GM12878 (cell line): ENCODE results near the gene ZMYND10. TPM values are rescaled to one million over a fixed set of nuclear protein-coding genes. Genes with fewer than 3 reads are reported as not detected.

Source experiments
- ATAC-seq: fragments of 200-7000 bp; cut with Tn5 transposase; 3 replicates; pipeline ENCODE4 v1.9.1; 2020; ENCODE audit warnings: mild to moderate bottlenecking, moderate library complexity
- BruUV-seq: library from RNA; stranded (reverse); fragments of 400-500 nt; replicated peaks from 2 replicates; lab custom pipeline; 2021; lab: Mats Ljungman, UMichigan
- CTCF ChIA-PET: fragments of 300-600 bp; sonication (Branson Sonifier 250); formaldehyde crosslinking; extraction: SDS; loops from one replicate; lab custom pipeline; 2021; ENCODE audit warnings: inconsistent platforms; lab: Yijun Ruan, JAX
- POLR2A ChIA-PET: fragments of 350-600 bp; formaldehyde crosslinking; extraction: SDS; loops from one replicate; lab custom pipeline; 2021; ENCODE audit warnings: inconsistent platforms; lab: Charles Lee
- RAD21 ChIA-PET: fragments of 300-600 bp; sonication (Branson Sonifier 250); formaldehyde crosslinking; loops from one replicate; lab custom pipeline; 2023; ENCODE audit warnings: antibody characterized with exemption; ENCODE audit not compliant: unreplicated experiment; lab: Charles Lee
- SMC1A ChIA-PET: fragments of 300-600 bp; sonication (Branson Sonifier 250); formaldehyde crosslinking; loops from one replicate; lab custom pipeline; 2023; ENCODE audit not compliant: unreplicated experiment, uncharacterized antibody; lab: Charles Lee
- DNase-seq: peaks from one replicate; pipeline ENCODE4 v3.0.0-alpha.2; 2011; ENCODE audit warnings: low read depth, low spot score
- FAIRE-seq: peaks from 3 replicates; lab custom pipeline; 2011; peaks lifted over from hg19 to GRCh38; lab: Jason Lieb, UNC
- H2AFZ ChIP-seq: 2 replicates; pipeline ENCODE4 v1.6.0; 2011; ENCODE audit warnings: low read depth, low read length, control low read depth; ENCODE audit not compliant: control insufficient read depth
- H3K27ac ChIP-seq: 2 replicates; pipeline ENCODE4 v1.5.1; 2011; ENCODE audit warnings: control low read depth; ENCODE audit not compliant: control insufficient read depth, insufficient read depth
- H3K27me3 ChIP-seq, 2 experiments: replicated peaks in 1 of 2; 2 replicates each; pipeline versions ENCODE4 v1.6.0 to v1.6.1; 2011; ENCODE audit warnings: low read length in 1 of 2; ENCODE audit not compliant: control insufficient read depth in 2 of 2, insufficient read depth in 2 of 2
- H3K36me3 ChIP-seq, 2 experiments: 2 replicates each; pipeline ENCODE4 v1.5.1; 2011; ENCODE audit warnings: low read length in 1 of 2; ENCODE audit not compliant: control insufficient read depth in 2 of 2, insufficient read depth in 2 of 2
- H3K4me1 ChIP-seq: 2 replicates; pipeline ENCODE4 v1.6.1; 2011; ENCODE audit warnings: mild to moderate bottlenecking, low read length, moderate library complexity, mixed read lengths; ENCODE audit not compliant: control insufficient read depth, insufficient read depth
- H3K4me2 ChIP-seq: 2 replicates; pipeline ENCODE4 v1.6.0; 2011; ENCODE audit warnings: control low read depth; ENCODE audit not compliant: control insufficient read depth, insufficient read depth
- H3K4me3 ChIP-seq: fragments of 200-600 bp; sonication (generic); 2 replicates; pipeline ENCODE4 v1.5.1; 2016
- H3K79me2 ChIP-seq: 2 replicates; pipeline ENCODE4 v1.6.0; 2011; ENCODE audit warnings: low read length; ENCODE audit not compliant: control insufficient read depth, insufficient read depth
- H3K9ac ChIP-seq: 2 replicates; pipeline ENCODE4 v1.8.0; 2011; ENCODE audit warnings: low read length, control low read depth, mixed read lengths; ENCODE audit not compliant: control insufficient read depth, insufficient read depth
- H3K9me3 ChIP-seq: replicated peaks from 3 replicates; pipeline ENCODE4 v1.5.1; 2011; ENCODE audit warnings: mild to moderate bottlenecking, low read length; ENCODE audit not compliant: control insufficient read depth, insufficient read depth
- H4K20me1 ChIP-seq: 2 replicates; pipeline ENCODE4 v1.6.0; 2011; ENCODE audit not compliant: control insufficient read depth, insufficient read depth
- CHD2 ChIP-seq: IDR thresholded peaks from 2 replicates; pipeline ENCODE4 v1.6.1; 2011; ENCODE audit warnings: low read depth, low read length, improper control_type of control experiment, borderline replicate concordance
- POLR2A ChIP-seq: IDR thresholded peaks from 2 replicates; pipeline ENCODE4 v1.6.1; 2011; ENCODE audit warnings: low read depth, mild to moderate bottlenecking, low read length
- ZBED1 ChIP-seq: IDR thresholded peaks from 2 replicates; pipeline ENCODE4 v1.6.1; 2016; ENCODE audit warnings: borderline replicate concordance
- WGBS: methylation state at CpG from one replicate; pipeline ENCODE4 v1.1.6; 2016; ENCODE audit warnings: low lambda C conversion rate; ENCODE audit not compliant: insufficient replicate concordance, insufficient coverage; ENCODE audit errors: missing lambda C conversion rate; 5-methylcytosine and 5-hydroxymethylcytosine counted together
- in situ Hi-C: fragments of 300-500 bp; cut with MboI; formaldehyde crosslinking; loops from 9 replicates; pipeline ENCODE4 v1.14.3; 2018; ENCODE audit warnings: mixed read lengths
- intact Hi-C: fragments of 100-400 bp; cut with micrococcal nuclease; formaldehyde crosslinking; loops from one replicate; pipeline ENCODE4 v1.14.2; 2022; ENCODE audit not compliant: unreplicated experiment
- polyA plus RNA-seq, 11 experiments: library from polyadenylated mRNA; depleted of rRNA in 4 of 11; unstranded in 6 of 11; stranded (reverse) in 5 of 11; fragments of >200 nt; fragmentation: Nextera tagmentation in 4 of 11; fragmentation: Illumina TruSeq in 1 of 11; extraction: Ambion mirVana in 4 of 11; extraction: Trizol in 1 of 11; gene quantifications; 1 replicate in 1 of 11; 2 replicates in 10 of 11; pipeline versions ENCODE4 v1.2.1 to v1.2.3, GENCODE V29; 2011 to 2016; ENCODE audit warnings: inconsistent platforms in 2 of 11, missing spikeins in 2 of 11, low read depth in 1 of 11
- total RNA-seq, 4 experiments: library from RNA; depleted of rRNA in 3 of 4; stranded (reverse); fragments of >200 nt in 3 of 4; fragmentation: Illumina TruSeq in 1 of 4; extraction: Trizol in 1 of 4; gene quantifications; 2 replicates each; pipeline versions ENCODE4 v1.2.1 to v1.2.3, GENCODE V29; 2013 to 2021
- TF ChIP-seq, protein P1 (sequence below): fragments of 450-650 bp; IDR thresholded peaks from 2 replicates; pipeline ENCODE4 v1.6.1; 2017; ENCODE audit warnings: borderline replicate concordance
- TF ChIP-seq, protein P2 (sequence below): fragments of 450-650 bp; formaldehyde crosslinking; IDR thresholded peaks from 2 replicates; pipeline ENCODE4 v1.4.0; 2020; ENCODE audit warnings: mild to moderate bottlenecking, moderate library complexity

Gene ZMYND10
- total and polyA plus RNA-seq, 10 of the 15 experiments (the other 5 are each of a cell fraction or from before 2014, with no cell fraction given) = 0.11 to 1.0 (median 0.37) TPM

DNA sequence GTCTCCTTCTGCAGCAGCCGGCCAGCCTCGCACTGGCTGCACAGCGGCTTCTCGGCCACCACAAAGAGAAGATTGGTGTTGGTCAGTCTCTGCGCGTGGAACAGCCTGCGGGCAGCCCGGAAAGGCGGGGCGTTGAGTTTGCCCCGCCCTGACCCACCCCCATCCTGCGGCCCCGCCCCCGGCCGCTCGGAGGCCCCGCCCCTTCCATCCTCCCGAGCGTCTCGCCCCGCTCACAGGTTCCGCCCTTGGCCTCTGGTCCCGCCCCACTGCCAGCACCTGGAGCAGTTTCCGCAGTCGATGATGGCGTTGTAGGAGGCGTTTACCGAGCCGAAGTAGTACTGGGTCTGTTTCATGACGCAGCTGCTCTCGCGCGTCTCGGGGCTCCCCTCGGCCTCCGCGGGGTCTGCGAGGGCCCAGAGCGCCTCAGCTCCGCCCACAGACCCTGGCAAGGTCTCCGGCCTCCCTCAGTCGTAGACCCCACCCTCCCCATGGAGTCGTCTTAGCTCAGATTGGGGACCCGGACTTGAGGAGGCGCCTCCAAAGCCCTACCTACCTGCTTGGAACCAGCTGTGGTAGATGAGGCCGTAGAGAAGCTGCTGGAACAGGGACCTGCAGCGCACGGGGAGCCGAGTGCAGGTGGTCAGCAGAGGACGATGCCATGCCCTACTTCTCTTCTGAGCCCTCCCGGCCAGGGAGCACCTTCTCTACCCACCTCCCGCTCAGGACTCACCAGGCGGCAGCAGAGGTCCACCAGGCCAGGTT, 19.7 kb upstream of the ZMYND10 start:
- Histone ChIP-seq H3K4me2 (peak overlapping the region; percentile 100), H3K36me3 (no peaks in the 10 kb centered on the region), H3K9ac (peak overlapping the region; percentile 53; the same call in 1 of the 2 replicates), H3K27ac (no peak overlapping the region), H3K9me3 (no peaks in the 10 kb centered on the region), H4K20me1 (no peaks in the 10 kb centered on the region), H2AFZ (peak overlapping the region; percentile 89), H3K79me2 (no peaks in the 10 kb centered on the region), H3K4me1 (peaks cover 5% of the 10 kb centered on the region; the same call in 1 of the 2 replicates), H3K27me3 (no peaks in the 10 kb centered on the region; a peak in 2 of 4 replicates), H3K4me3 (peak overlapping the region; percentile 70)
- ChIA-PET SMC1A (no interaction called here), POLR2A (interaction anchor here (0.6 to 1.1 kb wide), 3 partner anchors 9 to 16 kb away, joined by 3 read pairs; partner anchors contain the start of genes CYB561D2 and NPRL2), CTCF (interaction anchor here (1.4 kb wide), 1 partner anchor 15 kb away, joined by 4 read pairs; the partner anchor contains the start of genes CYB561D2 and NPRL2), RAD21 (no interaction called here)
- ATAC-seq (peak; percentile 97), FAIRE-seq (peak; percentile 89), DNase-seq (no peak)
- intact Hi-C loops (no loop called here), in situ Hi-C loops (no loop called here)
- BruUV-seq = no TSS peak
- peak; percentile 16; the same call in 1 of the 2 replicates for TF ChIP-seq CHD2
- TF ChIP-seq POLR2A = peak; percentile 68
- TF ChIP-seq, protein P1, sequence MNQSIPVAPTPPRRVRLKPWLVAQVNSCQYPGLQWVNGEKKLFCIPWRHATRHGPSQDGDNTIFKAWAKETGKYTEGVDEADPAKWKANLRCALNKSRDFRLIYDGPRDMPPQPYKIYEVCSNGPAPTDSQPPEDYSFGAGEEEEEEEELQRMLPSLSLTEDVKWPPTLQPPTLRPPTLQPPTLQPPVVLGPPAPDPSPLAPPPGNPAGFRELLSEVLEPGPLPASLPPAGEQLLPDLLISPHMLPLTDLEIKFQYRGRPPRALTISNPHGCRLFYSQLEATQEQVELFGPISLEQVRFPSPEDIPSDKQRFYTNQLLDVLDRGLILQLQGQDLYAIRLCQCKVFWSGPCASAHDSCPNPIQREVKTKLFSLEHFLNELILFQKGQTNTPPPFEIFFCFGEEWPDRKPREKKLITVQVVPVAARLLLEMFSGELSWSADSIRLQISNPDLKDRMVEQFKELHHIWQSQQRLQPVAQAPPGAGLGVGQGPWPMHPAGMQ = no peak
- TF ChIP-seq, protein P2, sequence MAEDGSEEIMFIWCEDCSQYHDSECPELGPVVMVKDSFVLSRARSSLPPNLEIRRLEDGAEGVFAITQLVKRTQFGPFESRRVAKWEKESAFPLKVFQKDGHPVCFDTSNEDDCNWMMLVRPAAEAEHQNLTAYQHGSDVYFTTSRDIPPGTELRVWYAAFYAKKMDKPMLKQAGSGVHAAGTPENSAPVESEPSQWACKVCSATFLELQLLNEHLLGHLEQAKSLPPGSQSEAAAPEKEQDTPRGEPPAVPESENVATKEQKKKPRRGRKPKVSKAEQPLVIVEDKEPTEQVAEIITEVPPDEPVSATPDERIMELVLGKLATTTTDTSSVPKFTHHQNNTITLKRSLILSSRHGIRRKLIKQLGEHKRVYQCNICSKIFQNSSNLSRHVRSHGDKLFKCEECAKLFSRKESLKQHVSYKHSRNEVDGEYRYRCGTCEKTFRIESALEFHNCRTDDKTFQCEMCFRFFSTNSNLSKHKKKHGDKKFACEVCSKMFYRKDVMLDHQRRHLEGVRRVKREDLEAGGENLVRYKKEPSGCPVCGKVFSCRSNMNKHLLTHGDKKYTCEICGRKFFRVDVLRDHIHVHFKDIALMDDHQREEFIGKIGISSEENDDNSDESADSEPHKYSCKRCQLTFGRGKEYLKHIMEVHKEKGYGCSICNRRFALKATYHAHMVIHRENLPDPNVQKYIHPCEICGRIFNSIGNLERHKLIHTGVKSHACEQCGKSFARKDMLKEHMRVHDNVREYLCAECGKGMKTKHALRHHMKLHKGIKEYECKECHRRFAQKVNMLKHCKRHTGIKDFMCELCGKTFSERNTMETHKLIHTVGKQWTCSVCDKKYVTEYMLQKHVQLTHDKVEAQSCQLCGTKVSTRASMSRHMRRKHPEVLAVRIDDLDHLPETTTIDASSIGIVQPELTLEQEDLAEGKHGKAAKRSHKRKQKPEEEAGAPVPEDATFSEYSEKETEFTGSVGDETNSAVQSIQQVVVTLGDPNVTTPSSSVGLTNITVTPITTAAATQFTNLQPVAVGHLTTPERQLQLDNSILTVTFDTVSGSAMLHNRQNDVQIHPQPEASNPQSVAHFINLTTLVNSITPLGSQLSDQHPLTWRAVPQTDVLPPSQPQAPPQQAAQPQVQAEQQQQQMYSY (CRISPR knock-in tag) = no peak
- TF ChIP-seq ZBED1 = no peak
- 7% methylated on average over 48 of the region's 53 CpGs for WGBS
